DOHH2 (cell line): ENCODE results near the gene VTI1A.

Experiments
- CTCF ChIP-seq: fragments of 200-600 bp; sonication (generic); IDR thresholded peaks from one replicate; pipeline ENCODE4 v1.5.1; 2014; ENCODE audit warnings: antibody characterized with exemption, mild to moderate bottlenecking, low read depth, low read length; ENCODE audit not compliant: poor library complexity, severe bottlenecking
- EZH2phosphoT487 ChIP-seq: fragments of 200-600 bp; sonication (generic); IDR thresholded peaks from 2 replicates; pipeline ENCODE4 v1.6.1; 2017; ENCODE audit warnings: borderline replicate concordance, mild to moderate bottlenecking, antibody characterized with exemption, low read length, moderate library complexity, mixed read lengths

GRCh38 chr10:112460366-112460765 is 13.4 kb downstream of the VTI1A start:
- TF ChIP-seq CTCF (no peak), EZH2phosphoT487 (no peak)
